Hepatocyte (in vitro differentiated cells): ENCODE data around the gene ZDHHC7.

Experiments
- EZH2phosphoT487 ChIP-seq: fragments of 200-600 bp; sonication (generic); IDR thresholded peaks from one replicate; pipeline ENCODE4 v1.6.1; 2018; ENCODE audit warnings: antibody characterized with exemption, mild to moderate bottlenecking, low read depth, moderate library complexity; ENCODE audit not compliant: unreplicated experiment, severe bottlenecking
- TF ChIP-seq, protein P1 (sequence below): fragments of 200-600 bp; sonication (generic); IDR thresholded peaks from 2 replicates; pipeline ENCODE4 v1.5.1; 2016; ENCODE audit warnings: antibody characterized with exemption, mild to moderate bottlenecking; ENCODE audit not compliant: poor library complexity

DNA sequence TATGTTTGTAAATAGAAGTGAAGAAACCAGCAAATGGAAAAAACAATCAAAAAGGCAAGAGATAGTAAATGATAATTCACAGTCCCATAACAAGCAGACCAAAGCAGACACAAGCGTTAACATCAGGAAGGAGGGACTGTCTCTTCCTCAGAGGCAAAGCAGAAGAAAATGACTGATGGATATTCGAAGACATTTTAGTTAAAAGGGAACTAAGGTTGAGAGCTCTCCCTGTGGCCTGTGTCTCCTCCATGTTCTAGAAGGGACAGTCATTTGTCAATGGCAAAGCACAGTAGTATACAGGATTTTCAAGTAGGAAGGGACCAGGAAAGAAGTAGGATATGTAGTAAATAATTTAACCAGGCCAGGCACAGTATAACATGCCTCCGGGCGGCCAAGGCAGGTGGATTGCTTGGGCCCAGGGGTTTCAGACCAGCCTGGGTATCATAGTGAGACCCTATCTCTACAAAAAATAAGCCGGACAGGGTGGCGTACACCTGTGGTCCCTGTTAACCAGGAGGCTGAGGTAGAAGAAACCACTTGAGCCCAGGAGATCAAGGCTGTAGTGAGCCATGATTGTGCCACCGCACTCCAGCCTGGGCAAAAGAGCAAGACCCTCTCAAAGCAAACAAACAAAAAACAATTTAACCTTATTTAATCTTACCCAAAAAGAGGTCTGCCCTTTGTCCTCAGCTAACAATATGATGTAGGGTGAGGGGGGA lies 3.7 kb downstream of the ZDHHC7 start:
- TF ChIP-seq, protein P1, sequence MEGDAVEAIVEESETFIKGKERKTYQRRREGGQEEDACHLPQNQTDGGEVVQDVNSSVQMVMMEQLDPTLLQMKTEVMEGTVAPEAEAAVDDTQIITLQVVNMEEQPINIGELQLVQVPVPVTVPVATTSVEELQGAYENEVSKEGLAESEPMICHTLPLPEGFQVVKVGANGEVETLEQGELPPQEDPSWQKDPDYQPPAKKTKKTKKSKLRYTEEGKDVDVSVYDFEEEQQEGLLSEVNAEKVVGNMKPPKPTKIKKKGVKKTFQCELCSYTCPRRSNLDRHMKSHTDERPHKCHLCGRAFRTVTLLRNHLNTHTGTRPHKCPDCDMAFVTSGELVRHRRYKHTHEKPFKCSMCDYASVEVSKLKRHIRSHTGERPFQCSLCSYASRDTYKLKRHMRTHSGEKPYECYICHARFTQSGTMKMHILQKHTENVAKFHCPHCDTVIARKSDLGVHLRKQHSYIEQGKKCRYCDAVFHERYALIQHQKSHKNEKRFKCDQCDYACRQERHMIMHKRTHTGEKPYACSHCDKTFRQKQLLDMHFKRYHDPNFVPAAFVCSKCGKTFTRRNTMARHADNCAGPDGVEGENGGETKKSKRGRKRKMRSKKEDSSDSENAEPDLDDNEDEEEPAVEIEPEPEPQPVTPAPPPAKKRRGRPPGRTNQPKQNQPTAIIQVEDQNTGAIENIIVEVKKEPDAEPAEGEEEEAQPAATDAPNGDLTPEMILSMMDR: no peak
- no peak for TF ChIP-seq EZH2phosphoT487
